Gastrocnemius medialis (tissue), 4 donors: ENCODE measurements around the gene KCTD3. TPM values are rescaled to one million over a fixed set of nuclear protein-coding genes. Genes with fewer than 3 reads are reported as not detected.

Source experiments
- ATAC-seq, 2 donors: fragments of 150-250 bp; one replicate each; pipeline ENCODE4 v1.9.1; 2016
- DNase-seq, 2 donors: peaks; one replicate each; pipeline ENCODE4 v3.0.0-alpha.2; 2019
- H3K27ac ChIP-seq, 4 donors: fragments of 200-600 bp; sonication (generic); 1 replicate in 1 of 4; 2 replicates in 3 of 4; pipeline ENCODE4 v1.5.1; 2016 to 2018; ENCODE audit warnings: mild to moderate bottlenecking in 2 of 4, moderate library complexity in 1 of 4
- H3K27me3 ChIP-seq, 3 donors: fragments of 200-600 bp; sonication (generic) in 2 of 3; 1 replicate in 1 of 3; 2 replicates in 2 of 3; pipeline versions ENCODE4 v1.5.1 to v1.6.0; 2016 to 2019; ENCODE audit warnings: mild to moderate bottlenecking in 1 of 3, moderate library complexity in 1 of 3
- H3K36me3 ChIP-seq, 2 donors: fragments of 200-600 bp; sonication (generic) in 1 of 2; one replicate each; pipeline ENCODE4 v1.5.1; 2017 to 2018
- H3K4me1 ChIP-seq, 2 donors: fragments of 200-600 bp; sonication (generic) in 1 of 2; one replicate each; pipeline ENCODE4 v1.5.1; 2016 to 2017; ENCODE audit warnings: mild to moderate bottlenecking in 2 of 2
- H3K4me3 ChIP-seq, 4 donors: fragments of 200-600 bp; sonication (generic) in 3 of 4; 1 replicate in 1 of 4; 2 replicates in 3 of 4; pipeline ENCODE4 v1.5.1; 2016 to 2019; ENCODE audit warnings: mild to moderate bottlenecking in 2 of 4
- H3K9me3 ChIP-seq, 3 donors: fragments of 200-600 bp; sonication (generic) in 2 of 3; 1 replicate in 1 of 3; 2 replicates in 2 of 3; pipeline ENCODE4 v1.5.1; 2016 to 2019
- CTCF ChIP-seq, 5 experiments: fragments of 450-650 bp in 3 of 5; fragments of 200-600 bp in 2 of 5; sonication (generic) in 2 of 5; IDR thresholded peaks in 4 of 5; conservative IDR thresholded peaks in 1 of 5; 1 replicate in 4 of 5; 2 replicates in 1 of 5; pipeline ENCODE4 v1.5.1; 2016 to 2019; ENCODE audit warnings: antibody characterized with exemption in 5 of 5, mild to moderate bottlenecking in 3 of 5, moderate library complexity in 3 of 5
- POLR2A ChIP-seq, 2 donors: fragments of 450-650 bp; IDR thresholded peaks; one replicate each; pipeline ENCODE4 v1.6.1; 2017; ENCODE audit warnings: antibody characterized with exemption in 2 of 2, mild to moderate bottlenecking in 2 of 2, moderate library complexity in 2 of 2
- in situ Hi-C, 4 donors: fragments of 200-750 bp; cut with MboI; loops; one replicate each; pipeline versions ENCODE4 v1.15.0 to v1.8.0; 2017; ENCODE audit warnings: low sequenced_read_pairs in 4 of 4
- intact Hi-C: fragments of 100-400 bp; cut with DNase I; formaldehyde crosslinking; loops from one replicate; pipeline ENCODE4 v1.15.1; 2023; ENCODE audit warnings: low total_unique reads
- total RNA-seq, 4 donors: library from RNA; depleted of rRNA; stranded (reverse); fragments of >200 nt; gene quantifications; one replicate each; pipeline versions ENCODE4 v1.1.0 to v1.2.3, GENCODE V29; 2016

Gene KCTD3
- total RNA-seq, 4 donors from 2014 or later, result 16.6 to 26.7 (median 20.7) TPM

- TF ChIP-seq CTCF (IDR thresholded peaks at IDR 0.05 in 4 of 5, conservative IDR thresholded peaks at IDR 0.05 in 1 of 5), result no peak
- TF ChIP-seq POLR2A (IDR thresholded peaks at IDR 0.05), result no peak
- in situ Hi-C loops (no loop called here), intact Hi-C loops (no loop called here)
- no peak overlapping the region for H3K4me3 ChIP-seq
- H3K27me3 ChIP-seq, result no peaks in the 10 kb centered on the region
- no peaks in the 10 kb centered on the region for H3K9me3 ChIP-seq
- no peaks in the 10 kb centered on the region for H3K36me3 ChIP-seq
- no peak for ATAC-seq
- DNase-seq, result no peak
- no peaks in the 10 kb centered on the region for H3K4me1 ChIP-seq
- H3K27ac ChIP-seq, result no peak overlapping the region
Observed at GRCh38 chr1:215542301-215542700, 24.8 kb upstream of the KCTD3 start.

GRCh38 chr1:215543191-215543606 lies 23.9 kb upstream of the KCTD3 start:
- intact Hi-C loops, result no loop called here
- H3K9me3 ChIP-seq, result no peaks in the 10 kb centered on the region
- H3K27ac ChIP-seq, result no peak overlapping the region
- TF ChIP-seq CTCF (IDR thresholded peaks at IDR 0.05 in 4 of 5, conservative IDR thresholded peaks at IDR 0.05 in 1 of 5), result no peak
- TF ChIP-seq POLR2A (IDR thresholded peaks at IDR 0.05), result no peak
- no peak overlapping the region for H3K4me3 ChIP-seq
- H3K36me3 ChIP-seq, result no peaks in the 10 kb centered on the region
- no peak for ATAC-seq
- in situ Hi-C loops, result no loop called here
- H3K4me1 ChIP-seq, result no peaks in the 10 kb centered on the region
- DNase-seq, result no peak
- no peaks in the 10 kb centered on the region for H3K27me3 ChIP-seq

GRCh38 chr1:215543806-215544205 lies 23.3 kb upstream of the KCTD3 start:
- H3K9me3 ChIP-seq, result no peaks in the 10 kb centered on the region
- H3K27me3 ChIP-seq, result no peaks in the 10 kb centered on the region
- no peak overlapping the region for H3K4me3 ChIP-seq
- ATAC-seq, result no peak
- no peak overlapping the region for H3K27ac ChIP-seq
- in situ Hi-C loops, result no loop called here
- DNase-seq, result no peak
- H3K4me1 ChIP-seq, result no peaks in the 10 kb centered on the region
- intact Hi-C loops, result no loop called here
- TF ChIP-seq POLR2A (IDR thresholded peaks at IDR 0.05) (no peak), CTCF (IDR thresholded peaks at IDR 0.05 in 4 of 5, conservative IDR thresholded peaks at IDR 0.05 in 1 of 5) (no peak)
- H3K36me3 ChIP-seq, result no peaks in the 10 kb centered on the region

- Histone ChIP-seq H3K4me3 (no peak overlapping the region), H3K27ac (no peak overlapping the region), H3K9me3 (no peaks in the 10 kb centered on the region), H3K36me3 (no peaks in the 10 kb centered on the region), H3K27me3 (no peaks in the 10 kb centered on the region), H3K4me1 (no peaks in the 10 kb centered on the region)
- in situ Hi-C loops (no loop called here), intact Hi-C loops (no loop called here)
- ATAC-seq (no peak), DNase-seq (no peak)
- no peak for TF ChIP-seq CTCF (IDR thresholded peaks at IDR 0.05 in 4 of 5, conservative IDR thresholded peaks at IDR 0.05 in 1 of 5)
- no peak for TF ChIP-seq POLR2A (IDR thresholded peaks at IDR 0.05)
Observed at GRCh38 chr1:215544566-215544965, 22.5 kb upstream of the KCTD3 start.

GRCh38 chr1:215545096-215545495 lies 22.0 kb upstream of the KCTD3 start:
- Histone ChIP-seq H3K4me3 (no peak overlapping the region), H3K27me3 (no peaks in the 10 kb centered on the region), H3K4me1 (no peaks in the 10 kb centered on the region), H3K9me3 (no peaks in the 10 kb centered on the region), H3K27ac (no peak overlapping the region), H3K36me3 (no peaks in the 10 kb centered on the region)
- intact Hi-C loops (no loop called here), in situ Hi-C loops (no loop called here)
- TF ChIP-seq POLR2A (IDR thresholded peaks at IDR 0.05), result no peak
- no peak for TF ChIP-seq CTCF (IDR thresholded peaks at IDR 0.05 in 4 of 5, conservative IDR thresholded peaks at IDR 0.05 in 1 of 5)
- no peak for DNase-seq
- no peak for ATAC-seq
